Ishikawa (cell line): ENCODE measurements around the gene DBF4B.

Experiments used
- CEBPB ChIP-seq: IDR thresholded peaks from 2 replicates; pipeline ENCODE4 v1.6.1; 2012
- CREB1 ChIP-seq: IDR thresholded peaks from 2 replicates; pipeline ENCODE4 v1.6.1; 2012; ENCODE audit warnings: low read depth
- EGR1 ChIP-seq: IDR thresholded peaks from 2 replicates; pipeline ENCODE4 v1.6.1; 2012
- EP300 ChIP-seq: IDR thresholded peaks from 2 replicates; pipeline ENCODE4 v1.6.1; 2012; ENCODE audit warnings: borderline replicate concordance
- FOXM1 ChIP-seq: IDR thresholded peaks from 2 replicates; pipeline ENCODE4 v1.6.1; 2012; ENCODE audit warnings: low read depth, borderline replicate concordance
- MAX ChIP-seq: IDR thresholded peaks from 2 replicates; pipeline ENCODE4 v1.6.1; 2012
- NFIC ChIP-seq: IDR thresholded peaks from 2 replicates; pipeline ENCODE4 v1.6.1; 2012
- RAD21 ChIP-seq: IDR thresholded peaks from 2 replicates; pipeline ENCODE4 v1.6.1; 2012; ENCODE audit warnings: low read depth
- REST ChIP-seq: IDR thresholded peaks from 2 replicates; pipeline ENCODE4 v1.6.1; 2012; ENCODE audit warnings: low read depth, mild to moderate bottlenecking
- TAF1 ChIP-seq: IDR thresholded peaks from 2 replicates; pipeline ENCODE4 v1.6.1; 2012; ENCODE audit warnings: low read depth, mild to moderate bottlenecking
- TCF12 ChIP-seq: IDR thresholded peaks from 2 replicates; pipeline ENCODE4 v1.6.1; 2012; ENCODE audit warnings: low read depth
- USF1 ChIP-seq: IDR thresholded peaks from 2 replicates; pipeline ENCODE4 v1.6.1; 2012
- YY1 ChIP-seq: IDR thresholded peaks from 2 replicates; pipeline ENCODE4 v1.6.1; 2012; ENCODE audit warnings: low read depth
- ZBTB7A ChIP-seq: IDR thresholded peaks from 2 replicates; pipeline ENCODE4 v1.6.1; 2012; ENCODE audit warnings: low read depth

GRCh38 chr17:44733753-44734152 lies 25.3 kb downstream of the DBF4B start:
- TF ChIP-seq EP300, result no peak
- TF ChIP-seq YY1, result no peak
- no peak for TF ChIP-seq TAF1
- TF ChIP-seq EGR1, result no peak
- no peak for TF ChIP-seq TCF12
- TF ChIP-seq REST, result no peak
- TF ChIP-seq FOXM1, result no peak
- no peak for TF ChIP-seq ZBTB7A
- TF ChIP-seq CREB1, result no peak
- no peak for TF ChIP-seq USF1
- no peak for TF ChIP-seq MAX
- peak; percentile 23; the same call in 1 of the 2 replicates for TF ChIP-seq RAD21
- no peak for TF ChIP-seq NFIC
- TF ChIP-seq CEBPB, result no peak
